Fibroblast of the aortic adventitia (primary cell): ENCODE results near the gene VAV2. TPM values are rescaled to one million over a fixed set of nuclear protein-coding genes. Genes with fewer than 3 reads are reported as not detected.

Experiments used
- DNase-seq: peaks from one replicate; pipeline ENCODE4 v3.0.0-alpha.2; 2010; ENCODE audit warnings: low read depth
- H3K4me3 ChIP-seq: 2 replicates; pipeline ENCODE4 v1.5.1; 2011; ENCODE audit warnings: low read depth, mild to moderate bottlenecking, control low read depth, low read length, moderate library complexity
- total RNA-seq: library from RNA; depleted of rRNA; stranded (reverse); fragments of >200 nt; gene quantifications from 2 replicates; pipeline ENCODE4 v1.2.3, GENCODE V29; 2012; ENCODE audit warnings: low replicate concordance
- TF ChIP-seq, protein P1 (sequence below): IDR thresholded peaks from 2 replicates; pipeline ENCODE4 v1.5.1; 2011; ENCODE audit warnings: mild to moderate bottlenecking, low read length, control low read depth, inconsistent platforms; ENCODE audit not compliant: insufficient read depth

The VAV2 gene
- total RNA-seq, 1 donor: 10.9 TPM

DNA sequence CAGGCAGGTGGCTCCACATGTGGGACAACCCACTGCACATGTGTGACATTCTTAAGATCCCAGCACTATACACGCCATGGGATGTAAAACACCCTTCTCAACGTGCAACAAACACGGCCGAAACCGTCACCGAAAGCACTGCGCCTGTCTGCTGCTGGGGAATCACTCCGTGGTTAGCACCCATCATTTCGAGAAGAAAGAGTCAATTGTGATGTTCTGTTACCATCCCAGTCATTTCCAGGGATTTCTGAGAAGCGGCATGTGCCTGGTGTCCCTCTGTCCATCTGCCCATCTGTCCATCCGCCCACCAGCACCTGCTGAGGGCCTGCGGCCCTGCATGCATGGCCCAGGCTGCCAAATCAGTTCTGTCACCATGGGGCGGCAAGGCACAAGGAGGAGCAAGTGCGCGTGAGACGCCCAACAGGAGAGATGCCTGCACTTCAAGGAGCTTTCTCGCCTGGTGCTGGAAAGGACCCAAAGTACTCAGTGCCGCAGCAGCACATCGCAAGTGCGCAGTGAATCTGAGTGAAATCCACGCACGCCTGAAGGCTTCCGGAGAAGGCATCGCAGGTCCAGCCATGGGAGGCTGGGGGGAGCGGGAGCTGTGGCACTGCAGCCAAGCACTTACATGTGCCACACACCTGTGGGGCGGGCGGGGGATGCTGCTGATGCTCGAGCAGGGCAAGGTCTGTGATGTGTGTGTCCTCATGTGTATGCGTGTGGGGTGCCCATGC, 38.0 kb downstream of the VAV2 start:
- H3K4me3 ChIP-seq: no peak overlapping the region
- TF ChIP-seq, protein P1, sequence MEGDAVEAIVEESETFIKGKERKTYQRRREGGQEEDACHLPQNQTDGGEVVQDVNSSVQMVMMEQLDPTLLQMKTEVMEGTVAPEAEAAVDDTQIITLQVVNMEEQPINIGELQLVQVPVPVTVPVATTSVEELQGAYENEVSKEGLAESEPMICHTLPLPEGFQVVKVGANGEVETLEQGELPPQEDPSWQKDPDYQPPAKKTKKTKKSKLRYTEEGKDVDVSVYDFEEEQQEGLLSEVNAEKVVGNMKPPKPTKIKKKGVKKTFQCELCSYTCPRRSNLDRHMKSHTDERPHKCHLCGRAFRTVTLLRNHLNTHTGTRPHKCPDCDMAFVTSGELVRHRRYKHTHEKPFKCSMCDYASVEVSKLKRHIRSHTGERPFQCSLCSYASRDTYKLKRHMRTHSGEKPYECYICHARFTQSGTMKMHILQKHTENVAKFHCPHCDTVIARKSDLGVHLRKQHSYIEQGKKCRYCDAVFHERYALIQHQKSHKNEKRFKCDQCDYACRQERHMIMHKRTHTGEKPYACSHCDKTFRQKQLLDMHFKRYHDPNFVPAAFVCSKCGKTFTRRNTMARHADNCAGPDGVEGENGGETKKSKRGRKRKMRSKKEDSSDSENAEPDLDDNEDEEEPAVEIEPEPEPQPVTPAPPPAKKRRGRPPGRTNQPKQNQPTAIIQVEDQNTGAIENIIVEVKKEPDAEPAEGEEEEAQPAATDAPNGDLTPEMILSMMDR: no peak
- DNase-seq: no peak

DNA sequence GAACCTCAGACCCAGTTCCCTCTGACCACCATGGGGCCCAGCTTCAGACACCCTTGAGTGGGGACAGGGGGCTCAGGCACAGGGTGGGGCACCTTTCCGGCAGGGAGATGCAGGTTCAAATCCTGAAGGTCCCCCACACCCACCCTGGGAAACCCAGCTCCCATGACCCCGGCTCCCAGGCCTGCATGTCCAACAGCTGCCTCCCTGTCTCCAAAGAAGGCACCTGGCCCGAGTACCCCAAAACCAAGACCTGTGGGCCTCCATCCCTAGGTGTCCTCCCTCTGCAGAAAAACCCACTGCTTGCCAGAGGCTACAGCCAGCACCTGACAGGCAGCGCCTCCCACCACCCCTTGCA, 38.5 kb downstream of the VAV2 start:
- DNase-seq: no peak
- TF ChIP-seq, protein P1: no peak
- H3K4me3 ChIP-seq: no peak overlapping the region

DNA sequence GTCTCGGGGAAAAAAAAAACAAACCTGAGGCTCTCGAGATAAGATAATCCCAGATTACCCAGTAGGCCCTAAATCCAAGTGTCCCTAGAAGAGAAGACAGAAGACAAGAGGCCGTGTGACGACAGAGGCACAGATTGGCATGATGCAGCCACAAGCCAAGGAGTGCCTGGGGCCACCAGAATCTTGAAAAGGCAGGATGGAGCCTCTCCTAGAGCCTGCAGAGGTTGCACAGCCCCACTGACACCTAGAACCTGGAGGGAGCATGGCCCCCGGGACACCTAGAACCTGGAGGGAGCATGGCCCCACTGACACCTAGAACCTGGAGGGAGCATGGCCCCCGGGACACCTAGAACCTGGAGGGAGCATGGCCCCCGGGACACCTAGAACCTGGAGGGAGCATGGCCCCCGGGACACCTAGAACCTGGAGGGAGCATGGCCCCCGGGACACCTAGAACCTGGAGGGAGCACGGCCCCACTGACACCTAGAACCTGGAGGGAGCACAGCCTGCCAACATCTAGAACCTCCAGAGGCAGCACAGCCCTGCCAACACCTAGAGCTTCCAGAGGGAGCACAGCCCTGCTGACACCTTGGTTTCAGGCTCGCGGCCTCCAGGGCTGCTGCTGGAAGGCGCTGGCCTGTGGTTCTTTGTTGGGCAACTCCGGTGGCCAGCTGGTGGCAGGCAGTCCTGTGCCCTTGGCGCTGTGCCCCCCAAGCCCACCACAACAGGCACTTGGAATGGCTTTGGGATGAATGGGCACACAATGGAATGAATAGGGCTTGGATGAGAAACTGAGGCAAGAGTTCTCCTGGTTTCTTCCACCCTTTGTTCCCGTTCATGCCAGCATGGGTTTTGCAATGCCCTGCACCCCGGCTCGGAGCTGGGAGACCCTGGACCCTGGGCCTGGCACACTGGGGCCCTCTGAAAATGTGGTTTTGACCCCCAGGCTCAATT, 39.2 kb downstream of the VAV2 start:
- DNase-seq: no peak
- no peak overlapping the region for H3K4me3 ChIP-seq
- TF ChIP-seq, protein P1: no peak

DNA sequence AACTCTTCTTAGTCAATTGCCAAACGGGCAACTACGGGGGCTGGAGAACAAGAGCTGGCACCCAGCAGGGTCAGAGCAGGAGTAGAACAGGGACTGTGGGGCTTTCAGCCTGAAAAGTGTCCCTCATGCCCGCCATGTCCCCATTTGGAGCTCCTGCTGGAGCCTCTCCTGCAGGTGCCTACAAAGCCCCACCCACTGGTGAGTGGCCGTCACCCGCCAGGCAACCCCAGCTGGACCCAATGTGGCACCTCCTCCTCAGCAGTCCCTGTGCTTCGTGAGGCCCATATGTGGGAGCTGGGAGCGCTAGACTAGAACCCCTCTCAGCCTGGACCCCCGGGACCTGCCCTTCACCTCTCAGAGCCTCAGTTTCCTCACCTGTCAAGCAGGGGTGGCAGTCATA, 40.9 kb downstream of the VAV2 start:
- TF ChIP-seq, protein P1: no peak
- DNase-seq: no peak
- no peak overlapping the region for H3K4me3 ChIP-seq

DNA sequence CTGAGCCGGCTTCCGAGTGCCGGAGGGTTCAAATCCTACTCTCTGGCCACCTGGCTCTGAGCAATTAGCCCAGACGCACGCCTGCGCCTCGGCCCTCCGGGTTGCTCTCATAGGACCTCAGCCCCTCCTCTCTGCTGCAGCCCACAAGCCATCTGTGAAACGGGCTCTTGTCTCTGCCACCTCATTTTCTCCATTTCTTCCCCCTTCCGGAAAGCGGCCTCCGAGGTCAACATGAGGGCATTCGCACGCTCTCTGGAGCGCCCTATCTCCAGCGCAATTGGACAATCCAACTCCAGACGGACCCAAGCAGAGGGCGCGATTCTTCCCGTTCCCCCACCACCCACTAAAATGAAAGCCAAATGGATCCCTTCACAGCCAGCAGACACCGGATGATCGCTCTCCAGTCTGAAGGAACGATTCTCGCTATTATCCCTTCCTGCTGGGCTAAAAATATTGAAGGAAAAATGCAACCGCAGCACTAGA, 41.5 kb downstream of the VAV2 start:
- H3K4me3 ChIP-seq: no peak overlapping the region
- DNase-seq: no peak
- TF ChIP-seq, protein P1: no peak

DNA sequence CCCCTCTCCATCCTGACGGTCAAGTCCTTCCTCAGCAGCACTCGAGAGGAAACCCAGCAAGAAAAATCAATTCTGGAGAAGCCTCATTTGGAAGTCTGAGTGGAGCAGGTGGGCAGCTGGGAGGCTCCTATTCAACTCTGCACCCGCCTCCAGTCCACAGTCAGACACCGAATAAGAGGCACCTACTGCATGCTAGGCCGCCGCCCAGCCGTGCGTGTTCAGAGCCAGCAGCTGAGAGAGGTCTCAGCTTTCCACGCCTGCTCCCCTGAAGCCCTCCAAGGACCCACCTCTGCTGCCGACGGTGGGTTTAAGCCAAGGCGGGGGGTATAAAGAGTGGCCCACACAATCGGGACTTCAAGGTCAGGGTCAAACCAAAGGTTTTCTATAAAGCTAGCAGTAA, 41.9 kb downstream of the VAV2 start:
- TF ChIP-seq, protein P1: no peak
- no peak overlapping the region for H3K4me3 ChIP-seq
- DNase-seq: no peak
